Right lobe of liver (tissue), 6 donors: Measurements from ENCODE around the gene CCDC158. TPM values are rescaled to one million over a fixed set of nuclear protein-coding genes. Genes with fewer than 3 reads are reported as not detected.

Experiments used
- ATAC-seq, 4 donors: fragments of 200-7000 bp; cut with Tn5 transposase; one replicate each; pipeline ENCODE4 v1.9.1; 2020; ENCODE audit warnings: mild to moderate bottlenecking in 4 of 4, moderate library complexity in 4 of 4
- DNase-seq, 3 donors: peaks; one replicate each; pipeline ENCODE4 v3.0.0-alpha.2; 2020
- H3K27ac ChIP-seq, 3 donors: fragments of 200-600 bp; one replicate each; pipeline ENCODE4 v1.8.0; 2022
- H3K27me3 ChIP-seq, 2 donors: fragments of 200-600 bp; one replicate each; pipeline ENCODE4 v1.8.0; 2022
- H3K36me3 ChIP-seq, 4 donors: fragments of 200-600 bp; sonication (generic) in 1 of 4; one replicate each; pipeline versions ENCODE4 v1.5.1 to v1.8.0; 2017 to 2022; ENCODE audit warnings: control low read depth in 1 of 4
- H3K4me1 ChIP-seq, 4 donors: fragments of 200-600 bp; sonication (generic) in 1 of 4; one replicate each; pipeline versions ENCODE4 v1.5.1 to v1.8.0; 2017 to 2022; ENCODE audit warnings: control low read depth in 1 of 4
- H3K4me3 ChIP-seq, 3 donors: fragments of 200-600 bp; one replicate each; pipeline ENCODE4 v1.8.0; 2022
- H3K9me3 ChIP-seq, 4 donors: fragments of 200-600 bp; sonication (generic) in 1 of 4; one replicate each; pipeline versions ENCODE4 v1.5.1 to v1.8.0; 2017 to 2022; ENCODE audit warnings: control low read depth in 1 of 4
- CTCF ChIP-seq, 4 donors: fragments of 200-600 bp in 3 of 4; fragments of 450-650 bp in 1 of 4; IDR thresholded peaks; one replicate each; pipeline versions ENCODE4 v1.5.1 to v1.8.0; 2016 to 2022; ENCODE audit warnings: antibody characterized with exemption in 4 of 4, mild to moderate bottlenecking in 2 of 4
- POLR2A ChIP-seq: fragments of 450-650 bp; IDR thresholded peaks from one replicate; pipeline ENCODE4 v1.6.1; 2017; ENCODE audit warnings: antibody characterized with exemption, mild to moderate bottlenecking
- WGBS: methylation state at CpG from one replicate; pipeline ENCODE4 v1.1.6; 2018; ENCODE audit warnings: low coverage, low lambda C conversion rate; ENCODE audit not compliant: insufficient coverage; ENCODE audit errors: missing lambda C conversion rate; 5-methylcytosine and 5-hydroxymethylcytosine counted together
- intact Hi-C, 2 donors: fragments of 100-400 bp; cut with DNase I; formaldehyde crosslinking; loops; one replicate each; pipeline versions ENCODE4 v1.11.2 to v1.14.1; 2022
- total RNA-seq, 6 experiments: library from RNA; depleted of rRNA in 2 of 6; stranded (reverse); fragments of >200 nt in 2 of 6; fragmentation: NEBNext Ultra II Directional in 3 of 6; extraction: Animal tissue kit (Norgen Biotek cat#: 25700) in 3 of 6; gene quantifications; one replicate each; pipeline versions ENCODE4 v1.1.0 to v1.2.4, GENCODE V29; 2016 to 2023
- donor health status: DM: no; HTN: yes; CAD: no.
- donor health status: DM: no; HTN: no; CAD: no.
- donor health status: DM: no; HTN: no; CAD: no.
- donor health status: DM: no; HTN: yes; CAD: no.
- donor health status: DM: no; HTN: yes; CAD: no.

CCDC158 gene
- total RNA-seq, 6 experiments from 2014 or later = 0.51 to 2.9 (median 1.3) TPM

DNA sequence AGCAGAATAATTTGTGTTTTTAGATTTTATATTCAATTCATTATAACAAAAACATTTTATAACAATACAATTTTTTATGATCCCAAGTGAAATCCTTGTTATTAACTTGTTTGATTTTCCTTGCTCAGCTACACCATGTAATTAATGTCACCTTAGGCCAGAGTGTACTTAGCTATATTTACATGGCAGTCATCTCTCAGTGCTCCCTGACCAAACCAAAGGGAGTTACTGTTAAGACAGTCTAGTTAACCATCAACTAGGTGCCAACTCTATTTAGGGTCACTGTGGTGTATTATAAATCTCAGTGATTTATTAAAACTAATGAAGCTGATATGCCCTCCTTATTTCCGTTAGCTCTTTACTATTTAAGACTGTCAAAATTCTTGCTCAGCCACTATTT, 44.4 kb downstream of the CCDC158 start:
- intact Hi-C loops = no loop called here
- TF ChIP-seq POLR2A (no peak), CTCF (IDR thresholded peaks at IDR 0.05) (no peak)
- Histone ChIP-seq H3K9me3 (no peaks in the 10 kb centered on the region), H3K36me3 (no peaks in the 10 kb centered on the region), H3K27ac (peak overlapping the region in 2 of 3 donors; percentile 70 to 71), H3K4me1 (peaks cover 0 to 29% (median 14%) of the 10 kb centered on the region in 4 donors), H3K4me3 (no peak overlapping the region), H3K27me3 (no peaks in the 10 kb centered on the region)
- DNase-seq (no peak), ATAC-seq (peak; percentile 84 to 90 (median 85))
- WGBS = 43% methylated on average over 1 of the region's 1 CpG

DNA sequence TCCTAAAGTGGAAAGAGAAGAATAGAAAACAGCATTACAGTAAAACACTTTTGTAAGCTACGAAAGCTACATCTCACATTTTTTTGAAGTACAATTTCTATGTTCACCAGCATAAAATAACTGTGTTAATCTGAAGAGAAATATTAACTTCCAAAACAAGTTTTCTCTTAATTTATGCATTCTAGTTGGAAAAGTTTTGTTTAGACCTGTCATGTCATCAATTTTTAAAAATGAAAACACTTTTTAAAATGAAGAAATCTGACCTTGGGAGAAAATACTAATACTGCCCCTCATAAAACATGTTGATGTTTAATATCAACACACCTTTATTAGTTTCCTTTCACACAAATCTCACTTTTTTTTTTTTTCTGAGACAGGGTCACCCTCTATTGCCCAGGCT, 45.2 kb downstream of the CCDC158 start:
- Histone ChIP-seq H3K27ac (peak overlapping the region in 2 of 3 donors; percentile 70 to 71), H3K9me3 (no peaks in the 10 kb centered on the region), H3K27me3 (no peaks in the 10 kb centered on the region), H3K4me3 (no peak overlapping the region), H3K36me3 (no peaks in the 10 kb centered on the region), H3K4me1 (peaks cover 0 to 29% (median 14%) of the 10 kb centered on the region in 4 donors)
- TF ChIP-seq CTCF (IDR thresholded peaks at IDR 0.05) (no peak), POLR2A (no peak)
- DNase-seq (no peak), ATAC-seq (no peak)
- intact Hi-C loops = no loop called here
- WGBS = 45% methylated on average over 1 of the region's 1 CpG

GRCh38 chr4:76374798-76375197, 46.1 kb downstream of the CCDC158 start:
- peak overlapping the region in 2 of 3 donors; percentile 70 to 71 for H3K27ac ChIP-seq
- H3K27me3 ChIP-seq = no peaks in the 10 kb centered on the region
- H3K9me3 ChIP-seq = no peaks in the 10 kb centered on the region
- no peak overlapping the region for H3K4me3 ChIP-seq
- DNase-seq (no peak), ATAC-seq (no peak)
- no peak for TF ChIP-seq CTCF (IDR thresholded peaks at IDR 0.05)
- TF ChIP-seq POLR2A = no peak
- 11% methylated on average over 1 of the region's 1 CpG for WGBS
- H3K36me3 ChIP-seq = no peaks in the 10 kb centered on the region
- peaks cover 0 to 29% (median 14%) of the 10 kb centered on the region in 4 donors for H3K4me1 ChIP-seq
- intact Hi-C loops = no loop called here

- Histone ChIP-seq H3K36me3 (no peaks in the 10 kb centered on the region), H3K27me3 (no peaks in the 10 kb centered on the region), H3K4me3 (no peak overlapping the region), H3K4me1 (peaks cover 0 to 29% (median 14%) of the 10 kb centered on the region in 4 donors), H3K9me3 (no peaks in the 10 kb centered on the region), H3K27ac (peak overlapping the region; percentile 7 to 71 (median 70))
- intact Hi-C loops = no loop called here
- ATAC-seq (peak; percentile 9 to 69 (median 47)), DNase-seq (peak in 1 of 3 donors; percentile 26)
- TF ChIP-seq POLR2A (no peak), CTCF (IDR thresholded peaks at IDR 0.05) (no peak)
- WGBS = 26% methylated on average over 6 of the region's 6 CpGs
These were observed 46.9 kb downstream of the CCDC158 start for GRCh38 chr4:76373919-76374552.
